HepG2 (cell line): Measurements from ENCODE around the gene CTNNA1. TPM values are rescaled to one million over a fixed set of nuclear protein-coding genes. Genes with fewer than 3 reads are reported as not detected.
A peak's percentile ranks its signal among the peaks of the same experiment; 100 is the strongest.

ENCODE experiments used
- ATAC-seq: fragments of 200-7000 bp; cut with Tn5 transposase; 3 replicates; pipeline ENCODE4 v1.9.1; 2020; ENCODE audit warnings: mild to moderate bottlenecking, moderate library complexity
- BruUV-seq: library from RNA; stranded (reverse); fragments of 400-500 nt; replicated peaks from 2 replicates; lab custom pipeline; 2021; lab: Mats Ljungman, UMichigan
- CTCF ChIA-PET: fragments of 300-600 bp; formaldehyde crosslinking; extraction: SDS; loops from one replicate; lab custom pipeline; 2021; ENCODE audit warnings: low total read pairs, inconsistent platforms, low intra/inter-chr PET ratio; lab: Yijun Ruan, JAX
- POLR2A ChIA-PET: fragments of 350-600 bp; sonication (Branson Sonifier 250); formaldehyde crosslinking; loops from one replicate; lab custom pipeline; 2020; ENCODE audit warnings: antibody characterized with exemption, inconsistent platforms; lab: Yijun Ruan, JAX
- DNase-seq: peaks from one replicate; pipeline ENCODE4 v3.0.0-alpha.2; 2015; ENCODE audit warnings: low spot score
- FAIRE-seq: peaks from 3 replicates; lab custom pipeline; 2011; peaks lifted over from hg19 to GRCh38; lab: Jason Lieb, UNC
- H2AFZ ChIP-seq: one replicate; pipeline ENCODE4 v1.6.1; 2011; ENCODE audit warnings: low read length, inconsistent platforms
- H3K27ac ChIP-seq: fragments of 300-600 bp; 3 replicates; pipeline ENCODE4 v1.8.0; 2011; ENCODE audit warnings: mixed run types, mild to moderate bottlenecking, mixed read lengths, low read length, inconsistent platforms; ENCODE audit not compliant: insufficient read depth; ENCODE audit errors: extremely low read length
- H3K27me3 ChIP-seq, 2 experiments: fragments of 200-600 bp in 1 of 2; 2 replicates in 1 of 2; 3 replicates in 1 of 2; pipeline versions ENCODE4 v1.6.0 to v1.8.0; 2011; ENCODE audit warnings: low read length in 2 of 2, mild to moderate bottlenecking in 2 of 2, moderate library complexity in 2 of 2, inconsistent platforms in 1 of 2; ENCODE audit not compliant: insufficient read depth in 2 of 2, control insufficient read depth in 1 of 2
- H3K36me3 ChIP-seq, 2 experiments: fragments of 200-600 bp in 1 of 2; replicated peaks in 1 of 2; 2 replicates in 1 of 2; 3 replicates in 1 of 2; pipeline versions ENCODE4 v1.5.1 to v1.8.0; 2011; ENCODE audit warnings: low read length in 2 of 2, inconsistent platforms in 1 of 2; ENCODE audit not compliant: insufficient read depth in 2 of 2, control insufficient read depth in 1 of 2
- H3K4me1 ChIP-seq: 2 replicates; pipeline ENCODE4 v1.5.1; 2012; ENCODE audit warnings: low read length, inconsistent platforms; ENCODE audit not compliant: insufficient read depth
- H3K4me2 ChIP-seq: 2 replicates; pipeline ENCODE4 v1.6.0; 2011; ENCODE audit warnings: low read depth, low read length, inconsistent platforms
- H3K4me3 ChIP-seq, 3 experiments: fragments of 200-600 bp in 1 of 3; sonication (generic), shearing (Covaris generic) in 1 of 3; replicated peaks in 1 of 3; 2 replicates each; pipeline ENCODE4 v1.5.1; 2011 to 2016; ENCODE audit warnings: low read length in 3 of 3, inconsistent platforms in 2 of 3, low read depth in 2 of 3, mild to moderate bottlenecking in 2 of 3, control low read depth in 1 of 3, mixed read lengths in 1 of 3; ENCODE audit not compliant: insufficient read depth in 1 of 3
- H3K79me2 ChIP-seq: one replicate; pipeline ENCODE4 v1.6.1; 2011; ENCODE audit warnings: low read length, inconsistent platforms; ENCODE audit not compliant: insufficient read depth
- H3K9ac ChIP-seq: 2 replicates; pipeline ENCODE4 v1.6.0; 2011; ENCODE audit warnings: mild to moderate bottlenecking, low read depth, low read length, inconsistent platforms; ENCODE audit not compliant: insufficient read depth
- H3K9me3 ChIP-seq: 2 replicates; pipeline ENCODE4 v1.5.1; 2012; ENCODE audit warnings: mild to moderate bottlenecking, low read length
- H4K20me1 ChIP-seq: 2 replicates; pipeline ENCODE4 v1.6.0; 2011; ENCODE audit warnings: inconsistent platforms, mild to moderate bottlenecking, low read length, moderate library complexity; ENCODE audit not compliant: insufficient read depth
- ARHGAP35 ChIP-seq: sonication (generic); formaldehyde crosslinking; IDR thresholded peaks from 2 replicates; pipeline ENCODE4 v1.9.0; 2022; ENCODE audit warnings: mild to moderate bottlenecking, inconsistent platforms, moderate library complexity, missing genetic modification reagents, borderline replicate concordance
- ATF7 ChIP-seq, 2 experiments: fragments of 450-650 bp in 1 of 2; sonication (generic) in 1 of 2; formaldehyde crosslinking in 1 of 2; IDR thresholded peaks; 2 replicates each; pipeline versions ENCODE4 v1.4.0 to v1.6.1; 2016 to 2020; ENCODE audit warnings: antibody characterized with exemption in 1 of 2, mild to moderate bottlenecking in 1 of 2, missing genetic modification reagents in 1 of 2
- DPF2 ChIP-seq: sonication (generic); formaldehyde crosslinking; IDR thresholded peaks from 2 replicates; pipeline ENCODE4 v1.4.0; 2020; ENCODE audit warnings: mild to moderate bottlenecking, low read depth, missing genetic modification reagents, borderline replicate concordance
- MBD4 ChIP-seq: IDR thresholded peaks from 2 replicates; pipeline ENCODE4 v1.6.1; 2012; ENCODE audit warnings: low read length, inconsistent platforms, borderline replicate concordance
- RBM22 ChIP-seq: fragments of 200-400 bp; formaldehyde crosslinking; optimal IDR thresholded peaks from 2 replicates; pipeline ENCODE3; 2017; ENCODE audit warnings: mild to moderate bottlenecking, low read length, moderate library complexity
- SMAD3 ChIP-seq: sonication (generic); formaldehyde crosslinking; IDR thresholded peaks from 2 replicates; pipeline ENCODE4 v1.4.0; 2020; ENCODE audit warnings: missing genetic modification reagents
- STAG1 ChIP-seq: sonication (generic); formaldehyde crosslinking; IDR thresholded peaks from 2 replicates; pipeline ENCODE4 v1.4.0; 2020; ENCODE audit warnings: missing genetic modification reagents
- TFAP4 ChIP-seq: sonication (generic); IDR thresholded peaks from 2 replicates; pipeline ENCODE4 v1.6.1; 2016; ENCODE audit warnings: low read depth, borderline replicate concordance
- ZNF563 ChIP-seq: sonication (generic); formaldehyde crosslinking; IDR thresholded peaks from 2 replicates; pipeline ENCODE4 v1.8.0; 2022; ENCODE audit warnings: mild to moderate bottlenecking, moderate library complexity, missing genetic modification reagents
- ZNF75D ChIP-seq: sonication (generic); formaldehyde crosslinking; IDR thresholded peaks from 2 replicates; pipeline ENCODE4 v1.8.1; 2023; ENCODE audit warnings: missing genetic modification reagents, mild to moderate bottlenecking, borderline replicate concordance
- WGBS: methylation state at CpG from one replicate; pipeline ENCODE4 v1.1.6; 2017; ENCODE audit warnings: low lambda C conversion rate; 5-methylcytosine and 5-hydroxymethylcytosine counted together
- in situ Hi-C: cut with HindIII; loops from 2 replicates; pipeline ENCODE4 v1.10.0; 2017; ENCODE audit warnings: low pct_unique_long_range_greater_than_20kb; ENCODE audit not compliant: extremely low pct_ligation_motif_present
- intact Hi-C: fragments of 100-400 bp; cut with micrococcal nuclease; formaldehyde crosslinking; loops from one replicate; pipeline ENCODE4 v1.10.0; 2022; ENCODE audit not compliant: unreplicated experiment
- polyA plus RNA-seq, 8 experiments: library from polyadenylated mRNA; depleted of rRNA in 3 of 8; stranded (reverse) in 7 of 8; unstranded in 1 of 8; fragments of >200 nt; fragmentation: Illumina TruSeq in 4 of 8; extraction: Trizol in 4 of 8; gene quantifications; 2 replicates each; pipeline versions ENCODE4 v1.2.1 to v1.2.3, GENCODE V29; 2011 to 2016; ENCODE audit warnings: low read depth in 4 of 8, missing spikeins in 1 of 8, mixed read lengths in 1 of 8; ENCODE audit not compliant: insufficient read depth in 1 of 8
- total RNA-seq, 5 experiments: library from RNA; depleted of rRNA; stranded (reverse); fragments of >200 nt; fragmentation: Illumina TruSeq; extraction: Trizol; gene quantifications; 2 replicates each; pipeline ENCODE4 v1.2.3, GENCODE V29; 2016; ENCODE audit warnings: low read depth in 1 of 5
- TF ChIP-seq, protein P1 (sequence below): sonication (generic); formaldehyde crosslinking; IDR thresholded peaks from 2 replicates; pipeline ENCODE4 v1.4.0; 2020; ENCODE audit warnings: missing genetic modification reagents

The CTNNA1 gene
- total and polyA plus RNA-seq, 2 of the 13 experiments (the other 11 are each of a cell fraction or from before 2014, with no cell fraction given), result 66.8 to 162 TPM

DNA sequence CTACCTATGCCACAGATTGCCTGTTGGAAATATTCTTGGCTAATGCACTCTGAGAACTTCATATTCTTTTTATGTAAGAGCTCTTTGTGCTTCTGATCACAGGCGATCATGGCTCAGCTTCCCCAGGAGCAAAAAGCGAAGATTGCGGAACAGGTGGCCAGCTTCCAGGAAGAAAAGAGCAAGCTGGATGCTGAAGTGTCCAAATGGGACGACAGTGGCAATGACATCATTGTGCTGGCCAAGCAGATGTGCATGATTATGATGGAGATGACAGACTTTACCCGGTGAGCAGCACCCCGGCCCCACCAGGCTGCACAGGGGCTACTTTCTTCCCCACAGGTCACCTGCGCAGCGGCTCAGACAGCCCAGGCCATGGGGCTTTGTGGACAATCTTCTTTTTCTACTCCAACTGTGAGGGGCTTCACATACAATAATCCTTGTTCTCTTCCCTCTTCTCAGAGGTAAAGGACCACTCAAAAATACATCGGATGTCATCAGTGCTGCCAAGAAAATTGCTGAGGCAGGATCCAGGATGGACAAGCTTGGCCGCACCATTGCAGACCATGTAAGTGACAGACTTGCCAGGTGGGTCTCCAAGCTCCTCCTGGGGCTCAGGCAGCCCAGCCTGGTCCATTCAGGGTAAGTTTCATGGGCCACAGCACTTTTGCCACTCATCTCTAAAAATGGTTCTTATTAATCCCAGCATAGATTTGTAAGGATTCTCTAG lies 177.3 kb downstream of the CTNNA1 start:
- no peak overlapping the region for H2AFZ ChIP-seq
- no peak overlapping the region for H3K4me2 ChIP-seq
- 95% methylated on average over 8 of the region's 10 CpGs for WGBS
- DNase-seq (no peak), FAIRE-seq (no peak)
- intact Hi-C loops, result no loop called here
- H4K20me1 ChIP-seq, result peaks cover 7% of the 10 kb centered on the region
- H3K4me1 ChIP-seq, result peaks cover 12% of the 10 kb centered on the region
- in situ Hi-C loops, result no loop called here
- no peak overlapping the region for H3K4me3 ChIP-seq
- H3K27me3 ChIP-seq, result no peaks in the 10 kb centered on the region
- no peak overlapping the region for H3K9ac ChIP-seq
- TF ChIP-seq SMAD3, result no peak
- 0 out of 2 replicates have a peak, but pooled peaks have one; percentile 29 for TF ChIP-seq ATF7 (IDR thresholded peaks at IDR 0.05)
- TF ChIP-seq ATF7 (CRISPR knock-in tag; IDR thresholded peaks at IDR 0.05), result no peak
- no peak for TF ChIP-seq ZNF75D
- TF ChIP-seq MBD4, result no peak
- no peak for TF ChIP-seq DPF2 (CRISPR knock-in tag)
- TF ChIP-seq, all 625 proteins: peak for 1
- ChIA-PET CTCF (no interaction called here), POLR2A (no interaction called here)
- ATAC-seq, result no peak
- Histone ChIP-seq H3K79me2 (no peaks in the 10 kb centered on the region), H3K36me3 (peaks cover 42 to 90% of the 10 kb centered on the region in 2 experiments), H3K27ac (no peak overlapping the region), H3K9me3 (no peaks in the 10 kb centered on the region)
- no TSS peak for BruUV-seq

- Histone ChIP-seq H3K27me3 (no peaks in the 10 kb centered on the region), H2AFZ (no peak overlapping the region), H3K4me1 (peaks cover 9% of the 10 kb centered on the region), H3K4me3 (no peak overlapping the region), H4K20me1 (peaks cover 7% of the 10 kb centered on the region), H3K9ac (no peak overlapping the region), H3K9me3 (no peaks in the 10 kb centered on the region), H3K36me3 (peaks cover 36 to 77% of the 10 kb centered on the region in 2 experiments), H3K27ac (no peak overlapping the region), H3K4me2 (no peak overlapping the region), H3K79me2 (no peaks in the 10 kb centered on the region)
- 88% methylated on average over 11 of the region's 20 CpGs for WGBS
- no TSS peak for BruUV-seq
- DNase-seq (no peak), FAIRE-seq (no peak), ATAC-seq (peak; percentile 11; the same call in 2 of the 3 replicates)
- intact Hi-C loops (no loop called here), in situ Hi-C loops (no loop called here)
- ChIA-PET POLR2A (no interaction called here), CTCF (no interaction called here)
- TF ChIP-seq ZNF563 (no peak), RBM22 (peak; percentile 72), ARHGAP35 (CRISPR knock-in tag) (no peak), STAG1 (CRISPR knock-in tag) (peak; percentile 50), TFAP4 (peak; percentile 17; the same call in 1 of the 2 replicates)
- TF ChIP-seq, protein P1, sequence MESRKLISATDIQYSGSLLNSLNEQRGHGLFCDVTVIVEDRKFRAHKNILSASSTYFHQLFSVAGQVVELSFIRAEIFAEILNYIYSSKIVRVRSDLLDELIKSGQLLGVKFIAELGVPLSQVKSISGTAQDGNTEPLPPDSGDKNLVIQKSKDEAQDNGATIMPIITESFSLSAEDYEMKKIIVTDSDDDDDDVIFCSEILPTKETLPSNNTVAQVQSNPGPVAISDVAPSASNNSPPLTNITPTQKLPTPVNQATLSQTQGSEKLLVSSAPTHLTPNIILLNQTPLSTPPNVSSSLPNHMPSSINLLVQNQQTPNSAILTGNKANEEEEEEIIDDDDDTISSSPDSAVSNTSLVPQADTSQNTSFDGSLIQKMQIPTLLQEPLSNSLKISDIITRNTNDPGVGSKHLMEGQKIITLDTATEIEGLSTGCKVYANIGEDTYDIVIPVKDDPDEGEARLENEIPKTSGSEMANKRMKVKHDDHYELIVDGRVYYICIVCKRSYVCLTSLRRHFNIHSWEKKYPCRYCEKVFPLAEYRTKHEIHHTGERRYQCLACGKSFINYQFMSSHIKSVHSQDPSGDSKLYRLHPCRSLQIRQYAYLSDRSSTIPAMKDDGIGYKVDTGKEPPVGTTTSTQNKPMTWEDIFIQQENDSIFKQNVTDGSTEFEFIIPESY (CRISPR knock-in tag), result 0 out of 2 replicates have a peak, but pooled peaks have one; percentile 52
Observed at GRCh38 chr5:138932171-138932810, 179.1 kb downstream of the CTNNA1 start.
